ENCODE results near the gene NEK8. TPM values are rescaled to one million over a fixed set of nuclear protein-coding genes. Genes with fewer than 3 reads are reported as not detected.

The NEK8 gene
- total and polyA plus RNA-seq, 2 of the 8 experiments (the other 6 are each of a cell fraction or from before 2014, with no cell fraction given) = 14.9 to 23.3 TPM

GRCh38 chr17:28737770-28738679 is 9.4 kb downstream of the NEK8 start (continued):
- TF ChIP-seq JUN (IDR thresholded peaks at IDR 0.05; ENCODE audit: low read depth, low read length) = no peak
- no peak for TF ChIP-seq CHD7 (IDR thresholded peaks at IDR 0.05; ENCODE audit: insufficient replicate concordance, low read length)
